ENCODE data around the gene TNS1. TPM values are rescaled to one million over a fixed set of nuclear protein-coding genes. Genes with fewer than 3 reads are reported as not detected.
A peak's percentile ranks its signal among the peaks of the same experiment; 100 is the strongest.

TNS1 gene
- polyA plus RNA-seq, 3 donors = 0.26 to 1.6 (median 1.5) TPM

GRCh38 chr2:217900780-217901360, 101.9 kb downstream of the TNS1 start:
- Mint-ChIP-seq H3K9me3 (peaks cover 0 to 3% (median 0%) of the 10 kb centered on the region in 7 donors), H3K4me3 (no peak overlapping the region), H3K27me3 (ENCODE audit: low read depth in 3 of 3) (peaks cover 0 to 9% (median 8%) of the 10 kb centered on the region in 3 donors), H3K27ac (peak overlapping the region in 4 of 7 donors; percentile 54 to 93 (median 65)), H3K4me1 (peaks cover 56% of the 10 kb centered on the region), H3K36me3 (peaks cover 30 to 41% of the 10 kb centered on the region in 2 donors)
- Histone ChIP-seq H3K9ac (ENCODE audit: insufficient read depth, low read length, poor library complexity, severe bottlenecking) (no peak overlapping the region), H3K4me2 (replicated peaks; ENCODE audit: extremely low read depth, low read length, poor library complexity, severe bottlenecking) (no peak overlapping the region), H3K27ac (ENCODE audit: low read depth in 1 of 2, low read length in 2 of 2) (no peak overlapping the region), H3K4me1 (ENCODE audit: control insufficient read depth in 1 of 2, insufficient read depth in 2 of 2, low read length in 2 of 2) (peaks cover 36 to 50% of the 10 kb centered on the region in 2 donors), H2AFZ (ENCODE audit: insufficient read depth, low read depth, low read length, poor library complexity, severe bottlenecking) (no peak overlapping the region), H3K27me3 (ENCODE audit: control insufficient read depth in 2 of 2, insufficient read depth in 2 of 2, low read length in 2 of 2) (peaks cover 0 to 2% of the 10 kb centered on the region in 2 donors), H4K20me1 (ENCODE audit: insufficient read depth, low read length) (no peaks in the 10 kb centered on the region), H3K9me3 (replicated peaks in 1 of 2; ENCODE audit: control insufficient read depth in 1 of 2, insufficient read depth in 1 of 2, low read length in 2 of 2) (no peaks in the 10 kb centered on the region), H3K36me3 (replicated peaks in 1 of 2; ENCODE audit: control insufficient read depth in 1 of 2, insufficient read depth in 2 of 2, low read length in 2 of 2) (peaks cover 8 to 20% of the 10 kb centered on the region in 2 donors), H3K4me3 (replicated peaks in 1 of 3; ENCODE audit: low read depth in 2 of 3, low read length in 3 of 3) (no peak overlapping the region), H3K79me2 (ENCODE audit: insufficient read depth, low read length) (no peaks in the 10 kb centered on the region)
- intact Hi-C loops (cut with micrococcal nuclease) = loop anchor here in 1 of 2 donors (5.0 kb wide), 1 partner anchor 36 kb away; no protein-coding TSS in a partner anchor
- DNase-seq = no peak
- TF ChIP-seq, protein P1, sequence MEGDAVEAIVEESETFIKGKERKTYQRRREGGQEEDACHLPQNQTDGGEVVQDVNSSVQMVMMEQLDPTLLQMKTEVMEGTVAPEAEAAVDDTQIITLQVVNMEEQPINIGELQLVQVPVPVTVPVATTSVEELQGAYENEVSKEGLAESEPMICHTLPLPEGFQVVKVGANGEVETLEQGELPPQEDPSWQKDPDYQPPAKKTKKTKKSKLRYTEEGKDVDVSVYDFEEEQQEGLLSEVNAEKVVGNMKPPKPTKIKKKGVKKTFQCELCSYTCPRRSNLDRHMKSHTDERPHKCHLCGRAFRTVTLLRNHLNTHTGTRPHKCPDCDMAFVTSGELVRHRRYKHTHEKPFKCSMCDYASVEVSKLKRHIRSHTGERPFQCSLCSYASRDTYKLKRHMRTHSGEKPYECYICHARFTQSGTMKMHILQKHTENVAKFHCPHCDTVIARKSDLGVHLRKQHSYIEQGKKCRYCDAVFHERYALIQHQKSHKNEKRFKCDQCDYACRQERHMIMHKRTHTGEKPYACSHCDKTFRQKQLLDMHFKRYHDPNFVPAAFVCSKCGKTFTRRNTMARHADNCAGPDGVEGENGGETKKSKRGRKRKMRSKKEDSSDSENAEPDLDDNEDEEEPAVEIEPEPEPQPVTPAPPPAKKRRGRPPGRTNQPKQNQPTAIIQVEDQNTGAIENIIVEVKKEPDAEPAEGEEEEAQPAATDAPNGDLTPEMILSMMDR (IDR thresholded peaks at IDR 0.05) = no peak
- WGBS (ENCODE audit: insufficient coverage) = 98% methylated on average over 6 of the region's 7 CpGs

DNA sequence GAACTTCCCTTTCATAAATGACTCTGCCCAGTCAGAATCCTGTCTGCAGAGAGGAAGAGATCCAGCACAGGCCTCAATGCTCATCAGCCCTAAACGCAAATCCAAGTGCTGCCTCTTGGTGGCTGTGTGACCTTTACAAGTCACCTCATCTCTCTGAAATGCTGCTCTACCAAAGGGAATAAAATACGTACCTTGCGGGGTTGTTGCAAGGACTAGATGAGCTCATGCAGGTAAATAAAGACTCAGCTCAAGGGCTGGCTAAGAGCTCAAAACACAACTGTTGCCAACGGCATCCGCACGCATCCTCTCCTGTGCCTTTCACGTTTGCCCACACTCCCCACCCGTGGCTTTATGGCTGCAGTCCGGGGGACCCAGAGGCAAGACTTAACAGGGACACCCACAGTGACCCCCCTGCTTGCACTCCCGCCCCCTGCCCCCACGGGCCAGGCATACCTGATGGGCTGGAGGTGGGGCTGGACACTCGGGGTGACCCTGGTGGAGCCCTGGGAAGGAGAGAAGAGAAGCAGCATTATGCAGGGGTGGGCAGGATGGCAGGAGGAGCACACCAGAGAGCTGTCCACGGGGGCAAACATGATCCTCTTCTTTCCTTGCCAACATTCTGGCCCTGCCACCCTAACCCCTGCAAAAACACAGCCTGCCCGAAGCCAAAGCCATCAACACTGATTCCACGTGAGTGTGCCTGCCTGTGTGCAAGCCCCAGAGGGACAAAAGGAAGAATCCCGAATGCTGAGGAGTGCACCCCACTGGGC, 102.6 kb downstream of the TNS1 start:
- Histone ChIP-seq H2AFZ (ENCODE audit: insufficient read depth, low read depth, low read length, poor library complexity, severe bottlenecking) (no peak overlapping the region), H3K27me3 (ENCODE audit: control insufficient read depth in 2 of 2, insufficient read depth in 2 of 2, low read length in 2 of 2) (no peaks in the 10 kb centered on the region), H3K27ac (ENCODE audit: low read depth in 1 of 2, low read length in 2 of 2) (peak overlapping the region in 1 of 2 donors; percentile 48), H3K79me2 (ENCODE audit: insufficient read depth, low read length) (no peaks in the 10 kb centered on the region), H3K36me3 (replicated peaks in 1 of 2; ENCODE audit: control insufficient read depth in 1 of 2, insufficient read depth in 2 of 2, low read length in 2 of 2) (peaks cover 8 to 26% of the 10 kb centered on the region in 2 donors), H4K20me1 (ENCODE audit: insufficient read depth, low read length) (no peaks in the 10 kb centered on the region), H3K9ac (ENCODE audit: insufficient read depth, low read length, poor library complexity, severe bottlenecking) (no peak overlapping the region), H3K9me3 (replicated peaks in 1 of 2; ENCODE audit: control insufficient read depth in 1 of 2, insufficient read depth in 1 of 2, low read length in 2 of 2) (no peaks in the 10 kb centered on the region), H3K4me2 (replicated peaks; ENCODE audit: extremely low read depth, low read length, poor library complexity, severe bottlenecking) (no peak overlapping the region), H3K4me1 (ENCODE audit: control insufficient read depth in 1 of 2, insufficient read depth in 2 of 2, low read length in 2 of 2) (peaks cover 29 to 44% of the 10 kb centered on the region in 2 donors), H3K4me3 (replicated peaks in 1 of 3; ENCODE audit: low read depth in 2 of 3, low read length in 3 of 3) (no peak overlapping the region)
- intact Hi-C loops (cut with micrococcal nuclease) = loop anchor here in 1 of 2 donors (5.0 kb wide), 1 partner anchor 37 kb away; no protein-coding TSS in a partner anchor
- TF ChIP-seq, protein P1 (IDR thresholded peaks at IDR 0.05) = peak; percentile 51
- Mint-ChIP-seq H3K4me3 (peak overlapping the region in 1 of 2 donors; percentile 34), H3K9me3 (peaks cover 0 to 3% (median 0%) of the 10 kb centered on the region in 7 donors), H3K27ac (peak overlapping the region; percentile 42 to 87 (median 75)), H3K4me1 (peaks cover 49% of the 10 kb centered on the region), H3K36me3 (peaks cover 28 to 42% of the 10 kb centered on the region in 2 donors), H3K27me3 (ENCODE audit: low read depth in 3 of 3) (peaks cover 0 to 6% (median 3%) of the 10 kb centered on the region in 3 donors)
- 83% methylated on average over 13 of the region's 16 CpGs for WGBS (ENCODE audit: insufficient coverage)
- peak; percentile 65 to 74 (median 73) for DNase-seq

Data from CD14-positive monocyte (primary cell).